HEK293T (cell line): ENCODE results near the gene NFATC1.

Experiments used
- ARNT ChIP-seq: fragments of 450-650 bp; IDR thresholded peaks from 2 replicates; pipeline ENCODE4 v1.6.1; 2017; ENCODE audit warnings: mild to moderate bottlenecking
- CTBP1 ChIP-seq: fragments of 450-650 bp; IDR thresholded peaks from 2 replicates; pipeline ENCODE4 v1.6.1; 2016; ENCODE audit warnings: borderline replicate concordance
- FOXA1 ChIP-seq: fragments of 450-650 bp; IDR thresholded peaks from 2 replicates; pipeline ENCODE4 v1.6.1; 2016; ENCODE audit warnings: mild to moderate bottlenecking
- FOXM1 ChIP-seq: fragments of 450-650 bp; IDR thresholded peaks from 2 replicates; pipeline ENCODE4 v1.6.1; 2017; ENCODE audit warnings: mild to moderate bottlenecking, borderline replicate concordance
- L3MBTL2 ChIP-seq: fragments of 450-650 bp; conservative IDR thresholded peaks from 2 replicates; pipeline ENCODE4 v1.6.1; 2016; ENCODE audit warnings: mild to moderate bottlenecking
- NFRKB ChIP-seq: fragments of 450-650 bp; IDR thresholded peaks from 2 replicates; pipeline ENCODE4 v1.6.1; 2016; ENCODE audit warnings: mild to moderate bottlenecking, moderate library complexity
- SP1 ChIP-seq: fragments of 450-650 bp; IDR thresholded peaks from 2 replicates; pipeline ENCODE4 v1.6.1; 2017
- TARDBP ChIP-seq: fragments of 450-650 bp; IDR thresholded peaks from 2 replicates; pipeline ENCODE4 v1.6.1; 2016

DNA sequence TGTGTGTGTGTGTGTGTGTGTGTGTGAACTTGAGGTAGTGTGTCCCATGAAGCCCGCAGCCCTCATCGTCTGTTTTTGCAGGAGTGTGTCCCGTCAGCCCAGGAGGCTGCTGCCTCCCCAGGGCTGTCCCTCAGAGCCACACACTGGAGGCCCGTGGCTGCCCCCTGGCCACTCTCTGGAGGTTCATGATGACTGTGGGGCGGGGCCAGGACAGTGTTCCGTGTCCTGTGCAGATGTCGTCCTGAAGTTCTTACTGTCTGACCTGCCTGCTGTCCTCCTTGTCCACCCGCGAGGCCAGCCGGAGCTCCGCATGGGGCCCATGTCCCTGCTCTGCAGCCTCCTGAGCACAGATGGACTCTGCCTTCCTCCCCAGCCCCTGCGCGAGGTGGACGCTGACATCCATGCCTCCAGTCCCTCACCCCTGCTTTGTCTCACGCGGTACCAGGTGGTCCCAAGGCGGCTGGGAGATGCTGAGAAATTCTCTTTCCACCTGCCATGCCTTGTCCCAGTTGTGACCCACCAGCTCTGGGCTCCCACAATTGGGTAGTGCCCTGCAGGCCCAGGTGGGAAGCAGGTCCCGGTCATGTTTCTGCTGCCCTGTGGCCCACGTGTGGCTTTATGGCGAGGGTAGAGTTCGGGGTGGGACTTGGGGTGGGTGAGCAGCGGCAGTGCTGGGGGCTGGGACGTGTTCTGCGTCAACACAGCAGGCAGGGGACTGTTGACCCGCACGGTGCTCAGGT, 92.8 kb downstream of the NFATC1 start:
- TF ChIP-seq TARDBP: no peak
- TF ChIP-seq FOXA1: no peak
- TF ChIP-seq ARNT: no peak
- no peak for TF ChIP-seq NFRKB
- TF ChIP-seq SP1: no peak
- TF ChIP-seq FOXM1: no peak
- TF ChIP-seq L3MBTL2: no peak
- TF ChIP-seq CTBP1: no peak
